BE2C (cell line): ENCODE measurements around the gene RHEBL1. TPM values are rescaled to one million over a fixed set of nuclear protein-coding genes. Genes with fewer than 3 reads are reported as not detected.

Experiments
- DNase-seq: peaks from one replicate; pipeline ENCODE4 v3.0.0-alpha.2; 2020
- H3K27me3 ChIP-seq: fragments of 250-450 bp; sonication (Bioruptor Pico); 2 replicates; pipeline ENCODE4 v1.5.1; 2020; ENCODE audit warnings: mild to moderate bottlenecking
- H3K36me3 ChIP-seq: fragments of 250-450 bp; sonication (Bioruptor Pico); 2 replicates; pipeline ENCODE4 v1.5.1; 2020; ENCODE audit warnings: mild to moderate bottlenecking
- H3K4me1 ChIP-seq: fragments of 250-450 bp; sonication (Bioruptor Pico); 2 replicates; pipeline ENCODE4 v1.5.1; 2020
- H3K4me3 ChIP-seq: 2 replicates; pipeline ENCODE4 v1.5.1; 2011; ENCODE audit warnings: low read depth, low read length
- H3K9me3 ChIP-seq: fragments of 250-450 bp; sonication (Bioruptor Pico); 2 replicates; pipeline ENCODE4 v1.5.1; 2020
- polyA plus RNA-seq: library from polyadenylated mRNA; unstranded; fragments of >200 nt; gene quantifications from one replicate; pipeline ENCODE4 v1.2.1, GENCODE V29; 2012; ENCODE audit warnings: low read depth, missing spikeins; ENCODE audit not compliant: insufficient read length, insufficient read depth
- TF ChIP-seq, protein P1 (sequence below): IDR thresholded peaks from 2 replicates; pipeline ENCODE4 v1.5.1; 2012; ENCODE audit warnings: mild to moderate bottlenecking, low read depth, low read length

The RHEBL1 gene
- polyA plus RNA-seq, result 3.7 TPM

- Histone ChIP-seq H3K9me3 (no peaks in the 10 kb centered on the region), H3K4me3 (peak within 1 kb of the TSS; percentile 89), H3K4me1 (no peaks in the 10 kb centered on the region), H3K27me3 (no peaks in the 10 kb centered on the region), H3K36me3 (no peaks in the 10 kb centered on the region)
- DNase-seq, result peak; percentile 100
- TF ChIP-seq, protein P1, sequence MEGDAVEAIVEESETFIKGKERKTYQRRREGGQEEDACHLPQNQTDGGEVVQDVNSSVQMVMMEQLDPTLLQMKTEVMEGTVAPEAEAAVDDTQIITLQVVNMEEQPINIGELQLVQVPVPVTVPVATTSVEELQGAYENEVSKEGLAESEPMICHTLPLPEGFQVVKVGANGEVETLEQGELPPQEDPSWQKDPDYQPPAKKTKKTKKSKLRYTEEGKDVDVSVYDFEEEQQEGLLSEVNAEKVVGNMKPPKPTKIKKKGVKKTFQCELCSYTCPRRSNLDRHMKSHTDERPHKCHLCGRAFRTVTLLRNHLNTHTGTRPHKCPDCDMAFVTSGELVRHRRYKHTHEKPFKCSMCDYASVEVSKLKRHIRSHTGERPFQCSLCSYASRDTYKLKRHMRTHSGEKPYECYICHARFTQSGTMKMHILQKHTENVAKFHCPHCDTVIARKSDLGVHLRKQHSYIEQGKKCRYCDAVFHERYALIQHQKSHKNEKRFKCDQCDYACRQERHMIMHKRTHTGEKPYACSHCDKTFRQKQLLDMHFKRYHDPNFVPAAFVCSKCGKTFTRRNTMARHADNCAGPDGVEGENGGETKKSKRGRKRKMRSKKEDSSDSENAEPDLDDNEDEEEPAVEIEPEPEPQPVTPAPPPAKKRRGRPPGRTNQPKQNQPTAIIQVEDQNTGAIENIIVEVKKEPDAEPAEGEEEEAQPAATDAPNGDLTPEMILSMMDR, result no peak
Measured at GRCh38 chr12:49069507-49070346, at the start of gene RHEBL1. RHEBL1 (minus strand) TSS chr12:49069979; CDS start chr12:49069785, 194 bp downstream.

- H3K4me3 ChIP-seq, result peak overlapping the region; percentile 98
- DNase-seq, result no peak
- H3K9me3 ChIP-seq, result no peaks in the 10 kb centered on the region
- H3K4me1 ChIP-seq, result peaks cover 10% of the 10 kb centered on the region
- TF ChIP-seq, protein P1, result no peak
- peaks cover 12% of the 10 kb centered on the region for H3K36me3 ChIP-seq
- no peaks in the 10 kb centered on the region for H3K27me3 ChIP-seq
Measured at GRCh38 chr12:49111206-49111605, 41.4 kb upstream of the RHEBL1 start.

- Histone ChIP-seq H3K9me3 (no peaks in the 10 kb centered on the region), H3K36me3 (peaks cover 18% of the 10 kb centered on the region), H3K4me1 (peaks cover 10% of the 10 kb centered on the region), H3K27me3 (no peaks in the 10 kb centered on the region), H3K4me3 (peak within 1 kb of the TSS; percentile 98)
- peak; percentile 96 for DNase-seq
- TF ChIP-seq, protein P1, result peak; percentile 49
Measured at GRCh38 chr12:49110464-49111155, 40.8 kb upstream of the RHEBL1 start, which contains the start of gene LMBR1L. LMBR1L (minus strand) TSS chr12:49110847; CDS start chr12:49110555, 292 bp downstream.

DNA sequence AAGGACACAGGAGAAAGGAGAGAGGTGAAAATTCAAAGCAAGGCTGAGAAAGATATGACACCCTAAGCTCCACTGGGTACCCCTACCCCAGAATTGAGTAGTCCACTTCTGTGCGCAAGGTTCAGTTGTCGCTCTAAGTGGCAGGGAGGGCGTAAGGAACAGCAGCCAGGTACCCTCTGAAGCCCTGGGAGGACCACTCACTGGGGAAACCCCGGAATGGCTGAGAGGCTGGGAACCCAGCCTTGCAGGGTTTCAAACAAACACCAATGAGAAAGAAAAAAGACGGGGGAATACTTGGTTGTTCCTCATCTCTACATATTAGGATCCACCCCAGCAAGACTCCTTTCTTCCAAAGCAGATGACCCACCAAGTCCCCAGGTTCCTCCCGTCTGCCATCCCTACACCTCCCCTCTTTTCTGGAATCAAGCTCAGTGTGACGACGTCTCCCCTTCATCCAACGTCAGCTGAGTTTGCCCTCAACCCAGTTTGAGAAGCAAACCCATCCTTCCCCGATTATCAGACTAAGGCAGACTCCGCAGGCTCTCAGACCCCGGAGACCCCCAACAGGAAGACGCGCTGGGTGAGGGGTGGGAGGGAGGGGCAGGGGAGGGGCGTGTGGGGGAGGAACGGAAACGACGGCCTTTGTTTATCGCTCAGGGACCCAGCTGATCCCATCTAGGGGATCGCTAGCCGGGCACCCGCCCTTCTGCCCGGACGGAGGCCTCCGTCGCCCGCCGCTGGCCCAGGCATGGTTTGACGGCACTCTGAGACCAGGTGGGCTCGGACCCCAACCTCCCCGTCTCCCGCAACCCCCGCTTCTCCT is 40.1 kb upstream of the RHEBL1 start:
- H3K36me3 ChIP-seq, result peaks cover 20% of the 10 kb centered on the region
- H3K27me3 ChIP-seq, result no peaks in the 10 kb centered on the region
- TF ChIP-seq, protein P1, result no peak
- H3K9me3 ChIP-seq, result no peaks in the 10 kb centered on the region
- DNase-seq, result no peak
- H3K4me1 ChIP-seq, result peaks cover 10% of the 10 kb centered on the region
- peak overlapping the region; percentile 98 for H3K4me3 ChIP-seq

GRCh38 chr12:49108958-49109404 is 39.2 kb upstream of the RHEBL1 start:
- peak overlapping the region; percentile 98 for H3K4me3 ChIP-seq
- peaks cover 10% of the 10 kb centered on the region for H3K4me1 ChIP-seq
- H3K36me3 ChIP-seq, result peaks cover 26% of the 10 kb centered on the region
- TF ChIP-seq, protein P1, result no peak
- DNase-seq, result no peak
- H3K27me3 ChIP-seq, result no peaks in the 10 kb centered on the region
- no peaks in the 10 kb centered on the region for H3K9me3 ChIP-seq
